HG02763 (cell line): ENCODE measurements around the gene DENND5A.
A peak's percentile ranks its signal among the peaks of the same experiment; 100 is the strongest.
"Not testable (repeated sequence)": the region's sequence is repeated elsewhere in the genome, so short reads cannot be mapped to it uniquely, and the experiment has no call there.

ENCODE experiments used
- ATAC-seq: cut with Tn5 transposase; IDR thresholded peaks from one replicate; pipeline ENCODE4 v1.9.1; 2021; ENCODE audit warnings: mild to moderate bottlenecking, moderate library complexity; ENCODE audit not compliant: unreplicated experiment

The DENND5A gene

DNA sequence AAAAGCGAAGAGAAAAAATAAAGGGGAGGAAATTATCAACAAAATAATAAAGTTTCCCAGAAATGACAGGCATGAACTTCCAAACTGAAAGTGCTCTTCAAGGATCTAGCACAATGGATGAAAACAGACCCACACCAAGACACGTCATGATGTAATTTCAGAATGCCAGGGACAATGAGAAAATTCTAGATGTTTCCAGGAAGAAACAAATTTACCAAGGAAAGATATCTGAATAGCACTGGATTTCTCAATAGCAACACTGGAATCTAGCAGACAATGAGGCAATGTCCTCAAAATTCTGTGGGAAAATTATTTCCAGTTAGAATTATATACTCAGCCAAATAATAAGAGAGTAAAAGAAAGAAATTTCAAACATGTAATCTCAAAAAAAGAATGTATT lies 46.0 kb downstream of the DENND5A start:
- no peak for ATAC-seq

DNA sequence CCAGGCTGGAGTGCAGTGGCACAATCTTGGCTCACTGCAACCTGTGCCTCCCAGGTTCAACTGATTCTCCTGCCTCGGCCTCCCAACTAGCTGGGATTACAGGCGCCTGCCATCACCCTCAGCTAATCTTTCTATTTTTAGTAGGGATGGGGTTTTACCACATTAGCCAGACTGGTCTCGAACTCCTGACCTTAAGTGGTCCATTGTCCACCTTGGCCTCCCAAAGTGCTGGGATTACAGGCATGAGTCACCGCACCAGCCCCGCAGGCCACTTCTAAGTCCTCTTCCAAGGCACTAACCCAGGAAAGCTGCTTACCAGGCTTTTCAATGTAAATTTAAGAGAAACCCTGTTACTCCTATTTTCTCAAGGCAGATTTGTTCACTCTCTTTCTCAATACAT lies 50.4 kb downstream of the DENND5A start:
- no peak for ATAC-seq

DNA sequence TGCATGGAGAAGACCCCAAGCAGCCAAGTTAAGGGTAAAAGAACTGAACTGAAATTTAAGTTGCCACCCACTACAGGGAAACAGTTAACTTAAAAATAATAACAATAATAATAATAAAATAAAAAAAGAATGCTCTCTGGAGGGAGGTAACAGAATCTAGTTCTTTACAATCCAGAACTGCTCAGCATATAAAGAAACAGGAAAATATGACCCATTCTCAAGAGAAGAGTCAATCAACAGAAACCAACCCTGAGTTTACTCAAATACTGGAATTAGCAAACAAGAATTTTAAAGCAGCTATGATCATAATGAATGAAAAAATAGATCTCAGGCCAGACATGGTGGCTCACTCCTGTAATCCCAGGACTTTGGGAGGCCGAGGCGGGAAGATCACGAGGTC lies 53.8 kb downstream of the DENND5A start:
- ATAC-seq, result no peak

DNA sequence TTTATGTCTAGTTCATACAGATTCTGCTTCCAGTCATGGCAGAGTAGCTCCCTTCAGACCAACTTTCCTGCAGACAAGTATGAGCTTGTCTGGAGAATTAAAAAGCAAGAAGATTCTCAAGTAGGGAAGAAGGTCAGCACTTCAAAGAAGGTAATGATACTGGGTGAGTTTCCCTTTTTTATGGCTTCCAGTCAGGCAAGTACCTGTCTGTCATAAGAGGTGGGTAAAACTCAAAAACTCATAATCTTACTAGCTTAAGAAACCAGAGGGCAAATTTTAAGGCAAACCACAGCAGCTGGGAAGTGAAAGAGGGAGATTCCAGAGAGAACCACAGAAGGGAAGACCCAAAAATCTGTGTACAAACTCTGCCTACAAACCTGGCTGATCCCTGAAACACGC lies 54.2 kb downstream of the DENND5A start:
- ATAC-seq, result no peak

DNA sequence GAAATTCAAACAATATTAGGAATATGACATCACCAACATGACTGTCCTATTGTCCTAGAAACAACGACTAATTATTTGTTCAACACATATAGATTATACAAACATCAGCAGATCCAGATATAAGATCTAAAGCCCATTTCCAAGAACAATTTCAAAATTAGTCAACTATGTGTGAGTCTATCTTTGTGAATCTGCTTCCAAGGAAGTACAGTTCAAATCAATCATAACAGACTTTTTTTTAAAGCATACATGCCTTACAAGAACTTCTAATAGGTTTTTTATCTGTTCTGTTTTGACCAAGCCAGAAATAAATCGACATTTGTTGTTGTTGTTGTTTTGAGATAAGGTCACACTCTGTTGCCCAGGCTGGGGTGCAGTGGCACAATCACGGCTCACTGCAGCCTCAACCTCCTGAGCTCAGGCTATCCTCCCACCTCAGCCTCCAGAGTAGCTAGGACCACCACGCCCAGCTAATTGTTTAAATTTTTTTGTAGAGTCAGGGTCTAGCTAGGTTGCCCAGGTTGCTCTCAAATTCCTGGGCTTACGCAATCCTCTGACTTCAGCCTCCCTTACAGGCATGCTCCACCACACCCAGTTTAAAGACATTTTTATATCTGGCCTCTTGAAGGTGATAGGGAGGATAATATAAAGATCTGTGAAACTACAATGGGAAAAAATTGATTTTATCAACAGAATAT lies 54.8 kb downstream of the DENND5A start:
- no peak for ATAC-seq

DNA sequence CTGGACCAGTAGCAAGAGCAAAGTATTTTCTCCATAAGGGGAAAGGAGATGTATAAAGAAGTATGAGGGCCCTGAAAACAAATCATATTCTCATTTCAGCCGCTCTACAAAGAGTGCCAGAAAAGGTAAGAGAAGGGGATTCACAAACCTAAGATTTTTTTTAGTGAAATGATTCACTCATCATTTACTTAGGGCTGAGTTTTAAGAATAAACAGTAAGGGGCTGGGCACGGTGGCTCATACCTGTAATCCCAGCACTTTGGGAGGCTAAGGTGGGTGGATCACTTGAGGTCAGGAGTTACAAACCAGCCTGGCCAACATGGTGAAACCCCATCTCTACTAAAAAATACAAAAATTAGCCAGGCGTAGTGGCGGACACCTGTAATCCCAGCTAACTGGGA lies 55.5 kb downstream of the DENND5A start:
- not testable (repeated sequence) for ATAC-seq

DNA sequence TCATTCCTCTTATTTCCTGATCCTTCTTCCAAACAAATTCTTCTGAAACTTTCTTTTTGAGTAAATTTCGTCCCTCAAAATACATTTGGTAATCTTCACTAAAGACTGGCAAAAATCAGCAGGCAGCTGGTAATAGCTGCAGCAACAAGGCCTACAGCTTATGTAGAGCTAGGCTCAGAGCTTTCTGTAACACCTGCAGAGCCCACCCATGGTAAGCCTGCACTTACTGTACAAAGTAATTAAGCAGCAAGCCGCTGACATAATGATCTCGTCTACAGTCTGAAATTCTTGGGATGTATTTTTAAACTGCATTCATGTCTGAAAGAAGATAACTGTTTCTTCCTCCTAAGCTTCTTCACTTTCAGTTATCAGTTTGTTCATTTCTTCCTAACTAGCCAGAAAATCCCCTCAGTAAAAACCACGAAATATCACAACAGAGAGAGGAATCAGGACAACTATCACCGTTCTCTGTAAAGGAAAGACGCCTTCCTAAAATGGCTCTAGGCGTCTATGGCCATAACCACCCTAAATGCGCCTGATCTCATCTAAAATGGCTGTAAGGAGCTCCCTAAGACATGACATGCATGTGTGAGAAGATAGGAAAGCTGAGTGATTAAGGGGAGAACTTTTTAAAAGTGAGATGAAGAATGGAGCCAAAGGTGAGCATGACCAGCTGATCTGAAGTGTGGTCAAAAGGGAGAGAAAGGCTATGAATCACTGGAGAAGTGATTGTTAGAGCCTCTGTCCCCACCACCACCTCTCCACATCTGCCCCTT lies 56.2 kb downstream of the DENND5A start:
- ATAC-seq, result peak; percentile 45

DNA sequence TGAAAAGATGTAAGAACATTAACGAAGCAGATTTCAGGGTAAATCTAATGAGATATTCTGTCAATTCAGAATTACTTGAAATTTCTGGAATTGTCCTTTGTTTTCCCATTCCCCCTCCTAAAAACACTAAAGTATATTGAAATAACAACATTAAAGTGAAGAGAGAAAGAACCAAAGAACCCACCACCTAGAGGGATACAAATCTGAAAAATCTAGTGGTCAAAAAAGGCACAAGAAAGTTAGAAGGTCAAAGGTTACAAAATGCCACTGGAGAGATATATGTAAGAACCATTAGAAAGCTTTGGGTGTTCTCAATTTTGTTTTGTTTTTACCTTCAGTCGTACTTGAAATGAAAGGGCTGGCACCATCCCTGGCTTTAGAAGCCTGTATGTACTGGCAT lies 57.9 kb downstream of the DENND5A start:
- ATAC-seq, result no peak

DNA sequence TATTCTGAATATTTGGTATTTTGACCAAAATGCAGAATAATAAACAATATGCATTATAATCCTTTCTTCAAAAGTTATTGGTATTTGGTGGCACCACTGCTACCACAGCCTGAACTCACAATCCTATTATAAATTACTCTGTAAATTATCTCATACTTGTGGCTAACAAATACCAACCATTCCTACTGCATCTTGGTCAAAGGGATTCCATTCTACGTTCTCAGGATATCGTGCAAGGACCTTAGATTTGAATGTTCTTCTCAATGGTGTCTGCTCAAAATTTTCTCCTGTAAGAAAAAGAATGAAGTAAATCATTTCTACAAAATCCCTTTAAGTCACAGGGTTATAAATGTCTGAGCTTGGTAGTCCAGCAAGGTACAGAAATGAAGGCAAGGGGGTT lies 58.7 kb downstream of the DENND5A start:
- no peak for ATAC-seq

DNA sequence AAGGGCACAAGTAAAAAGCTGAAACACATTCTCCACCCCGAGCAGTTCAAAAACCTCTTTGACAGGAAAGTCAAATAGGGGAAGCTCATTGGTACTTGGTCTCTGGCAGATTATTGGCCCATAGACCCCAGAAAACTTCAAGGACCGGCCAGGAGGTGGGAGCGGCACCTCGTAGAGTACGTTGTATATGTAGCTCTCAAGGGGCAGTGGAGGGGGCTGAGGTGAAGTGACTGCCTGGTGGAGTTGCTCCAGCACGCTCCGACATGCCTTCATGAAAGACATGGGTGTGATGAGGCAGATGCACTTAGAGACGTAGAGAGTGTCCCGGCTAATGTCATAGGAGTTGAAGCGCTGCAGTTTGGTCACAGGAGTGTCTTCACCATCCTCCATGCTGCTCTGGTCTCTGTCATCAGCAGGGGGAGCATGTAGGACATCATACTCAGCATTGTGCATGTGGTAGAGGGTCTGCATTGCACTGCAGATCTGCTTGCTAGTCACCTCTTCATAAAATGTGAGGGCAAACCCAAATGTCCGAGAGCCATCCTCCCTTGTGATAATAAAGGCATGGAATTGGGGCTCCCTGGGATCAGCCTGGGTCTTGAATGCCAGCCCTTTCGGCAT lies 61.3 kb downstream of the DENND5A start:
- ATAC-seq, result no peak

DNA sequence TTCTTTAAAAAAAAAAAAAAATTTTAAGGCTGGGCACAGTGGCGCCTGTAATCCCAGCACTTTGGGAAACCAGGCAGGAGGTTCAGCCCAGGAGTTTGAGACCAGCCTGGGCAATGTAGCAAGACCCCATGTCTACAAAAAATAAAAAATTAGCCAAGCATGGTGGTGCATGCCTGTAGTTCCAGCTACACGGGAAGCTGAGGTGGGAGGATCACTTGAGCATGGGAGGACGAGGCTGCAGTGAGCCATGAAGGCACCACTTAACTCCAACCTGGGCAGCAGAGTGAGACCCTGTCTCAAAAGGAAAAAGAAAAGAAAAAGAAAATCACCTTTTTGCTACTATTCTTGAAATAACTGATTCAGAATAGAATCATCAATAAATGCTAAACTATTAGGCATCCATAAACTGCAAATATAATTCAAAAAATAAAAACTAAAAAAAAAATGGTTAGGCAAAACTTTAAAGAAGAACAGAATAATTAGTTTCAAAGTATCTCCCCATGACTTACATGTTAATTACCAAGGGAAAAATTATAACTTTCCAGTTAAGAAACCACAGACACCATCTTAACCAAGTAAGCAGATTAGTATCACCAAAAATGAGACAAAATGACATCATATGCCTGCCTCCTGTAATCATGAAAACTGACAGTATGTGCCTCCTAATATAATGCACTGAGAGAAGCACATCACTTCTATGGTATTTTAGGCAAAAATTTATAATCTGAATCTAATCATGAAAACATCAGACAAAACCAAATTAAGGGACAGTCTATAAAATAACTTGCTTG lies 63.6 kb downstream of the DENND5A start:
- ATAC-seq, result no peak

DNA sequence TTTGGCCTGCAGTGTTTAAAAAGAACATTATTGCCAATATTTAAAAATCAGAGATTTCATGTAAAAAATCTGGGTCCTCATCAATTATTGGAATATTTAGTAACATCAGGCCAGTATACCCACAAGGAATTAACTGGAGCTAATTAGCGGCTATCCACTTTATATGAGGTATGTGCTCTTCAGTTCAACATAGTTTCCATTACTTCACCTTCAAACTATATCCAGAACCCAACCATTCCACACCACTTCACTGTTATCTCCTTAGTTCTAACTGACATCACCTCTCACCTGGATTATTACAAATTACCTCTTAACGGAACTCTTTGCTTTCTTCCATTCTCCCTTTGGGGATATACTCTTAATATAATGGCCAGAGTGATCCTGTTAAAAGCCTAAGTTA lies 64.7 kb downstream of the DENND5A start:
- ATAC-seq, result no peak

DNA sequence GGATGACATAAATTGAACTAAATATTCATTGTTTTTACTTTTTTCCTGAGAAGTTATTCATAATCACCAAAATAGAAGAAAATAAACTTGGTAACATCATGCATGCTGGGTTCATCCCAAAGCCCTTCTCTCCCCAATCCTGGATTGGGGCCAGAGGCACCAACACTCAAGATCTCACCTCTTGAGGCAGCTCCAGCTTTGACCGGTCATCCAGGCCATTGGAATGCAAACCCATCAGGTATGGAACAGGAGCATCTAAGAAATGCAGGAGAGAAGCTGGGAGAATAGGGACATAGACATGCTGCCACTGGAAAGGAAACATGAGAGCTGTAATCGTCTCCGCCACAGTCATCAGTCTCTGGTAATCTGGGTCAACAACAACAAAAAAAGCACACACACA lies 71.8 kb downstream of the DENND5A start:
- no peak for ATAC-seq

DNA sequence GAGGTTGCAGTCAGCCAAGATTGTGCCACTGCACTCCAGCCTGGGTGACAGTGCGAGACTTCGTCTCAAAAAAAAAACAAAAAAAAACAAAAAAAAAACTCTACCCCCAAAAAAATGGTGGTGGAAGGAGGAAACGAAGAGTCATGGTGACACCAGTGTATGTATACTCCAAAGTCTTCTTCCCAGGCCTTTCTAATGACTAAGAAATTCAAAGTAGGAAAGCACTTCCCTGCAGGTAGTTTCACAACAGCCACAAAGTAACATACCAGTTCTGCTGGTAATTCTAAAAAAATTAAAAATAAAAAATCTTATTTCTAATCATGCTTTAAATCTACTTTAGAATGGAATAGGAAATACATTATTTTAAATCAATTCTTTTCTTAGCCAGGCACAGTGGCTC lies 72.6 kb downstream of the DENND5A start:
- no peak for ATAC-seq

DNA sequence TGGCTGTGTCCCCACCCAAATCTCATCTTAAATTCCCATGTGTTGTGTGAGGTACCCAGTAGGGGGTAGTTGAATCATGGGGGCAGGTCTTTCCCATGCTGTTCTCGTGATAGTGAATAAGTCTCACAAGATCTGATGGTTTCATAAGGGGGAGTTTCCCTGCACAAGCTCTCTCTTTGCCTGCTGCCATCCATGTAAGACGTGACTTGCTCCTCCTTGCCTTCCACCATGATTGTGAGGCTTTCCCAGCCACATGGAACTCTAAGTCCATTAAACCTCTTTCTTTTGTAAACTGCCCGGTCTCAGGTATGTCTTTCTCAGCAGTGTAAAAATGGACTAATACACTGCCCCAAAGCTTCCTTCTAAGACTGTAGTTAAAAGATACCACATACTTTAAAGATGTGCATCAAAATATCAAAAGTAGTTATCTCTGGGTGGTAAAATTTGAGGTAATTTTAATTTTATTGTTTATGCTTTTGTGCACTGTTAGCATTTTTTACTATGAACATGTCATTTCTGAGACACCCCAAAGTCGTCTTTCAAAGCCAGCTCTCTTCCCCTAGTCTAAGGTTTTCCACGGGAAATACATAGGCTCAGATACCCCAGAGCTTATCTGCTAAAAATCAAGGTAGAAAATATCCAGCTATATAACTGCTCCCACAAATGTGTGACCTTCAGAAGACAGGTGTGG lies 74.7 kb downstream of the DENND5A start:
- ATAC-seq, result not testable (repeated sequence)

DNA sequence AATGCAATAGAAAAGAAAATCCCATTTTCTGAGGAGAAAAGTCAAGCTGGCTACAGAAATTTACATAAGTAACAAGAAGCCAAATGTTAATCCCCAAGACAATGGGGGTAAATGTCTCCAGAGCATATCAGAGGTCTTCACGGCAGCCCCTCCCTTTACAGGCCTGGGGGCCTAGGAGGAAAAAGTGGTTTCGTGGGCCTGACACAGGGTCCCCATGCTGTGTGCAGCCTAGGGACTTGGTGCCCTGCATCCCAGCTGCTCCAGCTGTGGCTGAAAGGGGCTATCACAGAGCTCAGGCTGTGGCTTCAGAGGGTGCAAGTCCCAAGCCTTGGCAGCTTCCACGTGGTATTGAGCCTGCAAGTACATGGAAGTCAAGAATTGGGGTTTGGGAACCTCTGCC lies 76.3 kb downstream of the DENND5A start:
- not testable (repeated sequence) for ATAC-seq

DNA sequence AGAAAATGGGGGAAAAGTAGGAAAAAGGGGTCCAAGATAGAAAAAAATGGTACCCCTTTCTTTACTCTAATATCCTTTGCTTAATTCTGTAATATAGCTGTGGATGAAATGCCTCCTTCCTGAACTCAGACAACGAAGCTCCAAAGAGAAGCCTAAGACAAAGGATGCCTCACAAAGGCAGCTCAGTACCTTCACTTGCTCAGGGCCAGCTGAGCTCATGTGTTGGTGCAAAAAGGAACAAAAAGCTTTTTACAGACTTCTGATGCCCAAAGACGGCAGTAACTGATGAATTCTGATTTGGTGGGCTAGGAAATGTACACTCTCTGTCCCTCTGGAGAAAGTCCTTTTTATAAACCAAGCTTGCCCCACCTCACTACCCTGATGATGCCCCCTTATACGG lies 77.5 kb downstream of the DENND5A start:
- ATAC-seq, result no peak

DNA sequence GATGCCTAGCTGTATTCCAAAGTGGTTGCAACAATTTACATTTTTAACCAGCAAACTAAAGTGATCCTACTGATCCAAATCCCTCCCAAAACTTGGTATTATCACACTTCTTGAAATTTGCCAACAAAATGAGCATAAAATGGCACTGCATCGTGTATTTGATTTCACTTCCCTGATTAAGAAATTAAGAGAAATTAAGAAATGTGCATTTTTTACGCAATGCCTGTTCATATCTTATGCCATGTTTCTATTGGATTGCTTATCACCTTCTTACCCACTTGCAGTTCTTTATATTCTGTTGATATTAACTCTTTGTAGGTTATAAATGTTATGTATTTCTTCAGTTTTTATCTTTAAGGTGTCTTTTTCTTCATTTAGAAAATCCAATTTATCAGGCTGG lies 80.6 kb downstream of the DENND5A start:
- no peak for ATAC-seq

DNA sequence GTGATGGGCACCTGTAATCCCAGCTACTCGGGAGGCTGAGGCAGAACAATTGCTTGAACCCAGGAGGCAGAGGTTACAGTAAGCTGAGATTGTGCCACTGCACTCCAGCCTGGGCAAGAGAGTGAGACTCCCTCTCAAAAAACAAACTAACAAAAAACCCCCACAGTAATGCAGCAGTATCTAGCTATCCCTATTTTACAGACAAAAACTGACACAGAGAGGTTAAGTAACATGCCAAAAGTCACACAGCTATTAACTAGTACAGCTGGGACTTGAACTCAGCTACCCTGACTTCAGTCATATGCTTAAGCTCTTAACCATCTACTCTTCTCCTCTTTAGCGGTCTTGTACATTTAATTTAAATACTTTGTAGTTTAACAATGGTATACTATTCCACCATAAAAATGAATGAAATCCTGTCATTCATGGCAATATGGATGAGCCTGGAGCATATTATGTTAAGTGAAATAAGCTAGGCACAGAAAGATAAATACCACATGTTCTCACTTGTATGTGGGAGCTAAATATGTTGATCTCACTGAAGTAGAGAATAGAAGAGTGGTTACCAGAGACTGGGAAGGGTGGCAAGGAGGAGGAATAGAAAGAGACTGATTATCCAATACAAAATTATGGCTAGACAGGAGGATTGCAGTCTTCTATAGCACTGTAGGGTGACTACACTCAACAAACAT lies 82.8 kb downstream of the DENND5A start:
- no peak for ATAC-seq

DNA sequence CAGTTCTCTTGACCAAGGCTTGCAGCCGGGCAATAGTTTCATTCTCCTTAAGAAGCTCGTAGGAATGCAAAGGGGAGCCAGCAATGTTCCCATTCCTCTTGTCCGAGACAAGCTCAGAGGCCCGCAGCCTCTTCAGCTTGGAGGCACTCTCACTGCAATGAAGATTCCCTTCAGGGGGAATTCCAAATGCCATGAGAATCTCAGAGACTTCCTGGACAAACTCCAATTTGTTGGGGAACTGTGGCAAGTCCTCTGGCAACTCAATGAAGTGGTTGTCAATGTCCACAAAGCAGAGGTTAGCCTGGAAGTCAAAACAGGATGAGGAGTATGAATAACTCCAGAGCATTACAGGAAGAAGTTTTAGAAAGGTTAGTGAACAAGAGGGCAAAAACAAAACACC lies 84.4 kb downstream of the DENND5A start:
- ATAC-seq, result no peak
